ENCODE results near the gene FBRS.

Gene FBRS

DNA sequence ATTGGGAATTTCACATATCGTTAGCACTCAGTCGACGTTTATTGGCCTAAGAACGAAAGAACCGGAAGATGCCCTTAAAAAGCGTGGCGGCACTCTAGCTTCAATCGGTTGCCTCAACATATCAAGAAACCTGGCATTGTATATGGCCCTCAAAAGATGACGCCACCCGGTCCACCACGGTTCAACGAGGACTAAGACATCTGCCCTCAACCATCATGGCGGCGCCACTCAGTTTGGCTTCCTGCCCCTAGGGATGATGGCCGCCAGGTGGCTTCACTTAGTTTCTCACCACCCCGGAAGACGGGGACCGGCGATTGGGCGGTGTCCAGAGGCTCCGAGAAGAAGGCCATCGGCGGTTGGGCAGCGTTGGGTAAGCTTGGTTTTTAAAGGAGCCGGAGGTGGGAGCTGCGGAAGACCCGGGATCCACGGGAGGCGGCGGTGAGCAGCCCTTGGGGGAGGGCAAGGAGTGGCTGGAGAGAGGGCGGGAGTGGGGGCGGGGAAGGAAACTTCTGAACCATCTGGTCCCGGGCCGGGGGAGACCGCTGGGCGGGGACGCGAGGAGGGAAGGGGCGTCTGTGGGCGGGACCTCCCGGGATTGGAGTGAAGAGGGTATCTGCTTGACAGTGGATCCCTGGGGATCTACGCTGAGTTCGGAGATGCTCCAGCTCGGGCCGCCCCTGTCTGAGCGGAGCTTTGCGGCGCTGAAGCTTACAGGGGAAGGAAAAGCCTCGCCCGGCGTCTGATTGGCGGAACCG, 7.7 kb upstream of the FBRS start, which contains the start of gene PRR14:
Gene PRR14 (plus strand): TSS at position 592 of the 755 bp plus-strand sequence. CDS start 686 bp downstream, outside the sequence.
- peak within 1 kb of the TSS; percentile 98 for H3K27ac ChIP-seq
- H3K36me3 ChIP-seq = peaks cover 28% of the 10 kb centered on the region
- peak within 1 kb of the TSS; percentile 71 for H3K4me3 ChIP-seq (ENCODE audit: low read depth, low read length)
- peaks cover 2% of the 10 kb centered on the region for H3K9me3 ChIP-seq (ENCODE audit: severe bottlenecking)
- no peaks in the 10 kb centered on the region for H3K27me3 ChIP-seq (ENCODE audit: insufficient read depth, low read depth, severe bottlenecking)
- TF ChIP-seq, protein P1, sequence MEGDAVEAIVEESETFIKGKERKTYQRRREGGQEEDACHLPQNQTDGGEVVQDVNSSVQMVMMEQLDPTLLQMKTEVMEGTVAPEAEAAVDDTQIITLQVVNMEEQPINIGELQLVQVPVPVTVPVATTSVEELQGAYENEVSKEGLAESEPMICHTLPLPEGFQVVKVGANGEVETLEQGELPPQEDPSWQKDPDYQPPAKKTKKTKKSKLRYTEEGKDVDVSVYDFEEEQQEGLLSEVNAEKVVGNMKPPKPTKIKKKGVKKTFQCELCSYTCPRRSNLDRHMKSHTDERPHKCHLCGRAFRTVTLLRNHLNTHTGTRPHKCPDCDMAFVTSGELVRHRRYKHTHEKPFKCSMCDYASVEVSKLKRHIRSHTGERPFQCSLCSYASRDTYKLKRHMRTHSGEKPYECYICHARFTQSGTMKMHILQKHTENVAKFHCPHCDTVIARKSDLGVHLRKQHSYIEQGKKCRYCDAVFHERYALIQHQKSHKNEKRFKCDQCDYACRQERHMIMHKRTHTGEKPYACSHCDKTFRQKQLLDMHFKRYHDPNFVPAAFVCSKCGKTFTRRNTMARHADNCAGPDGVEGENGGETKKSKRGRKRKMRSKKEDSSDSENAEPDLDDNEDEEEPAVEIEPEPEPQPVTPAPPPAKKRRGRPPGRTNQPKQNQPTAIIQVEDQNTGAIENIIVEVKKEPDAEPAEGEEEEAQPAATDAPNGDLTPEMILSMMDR (IDR thresholded peaks at IDR 0.05; ENCODE audit: low read depth, low read length) = no peak
- DNase-seq = peak; percentile 99

DNA sequence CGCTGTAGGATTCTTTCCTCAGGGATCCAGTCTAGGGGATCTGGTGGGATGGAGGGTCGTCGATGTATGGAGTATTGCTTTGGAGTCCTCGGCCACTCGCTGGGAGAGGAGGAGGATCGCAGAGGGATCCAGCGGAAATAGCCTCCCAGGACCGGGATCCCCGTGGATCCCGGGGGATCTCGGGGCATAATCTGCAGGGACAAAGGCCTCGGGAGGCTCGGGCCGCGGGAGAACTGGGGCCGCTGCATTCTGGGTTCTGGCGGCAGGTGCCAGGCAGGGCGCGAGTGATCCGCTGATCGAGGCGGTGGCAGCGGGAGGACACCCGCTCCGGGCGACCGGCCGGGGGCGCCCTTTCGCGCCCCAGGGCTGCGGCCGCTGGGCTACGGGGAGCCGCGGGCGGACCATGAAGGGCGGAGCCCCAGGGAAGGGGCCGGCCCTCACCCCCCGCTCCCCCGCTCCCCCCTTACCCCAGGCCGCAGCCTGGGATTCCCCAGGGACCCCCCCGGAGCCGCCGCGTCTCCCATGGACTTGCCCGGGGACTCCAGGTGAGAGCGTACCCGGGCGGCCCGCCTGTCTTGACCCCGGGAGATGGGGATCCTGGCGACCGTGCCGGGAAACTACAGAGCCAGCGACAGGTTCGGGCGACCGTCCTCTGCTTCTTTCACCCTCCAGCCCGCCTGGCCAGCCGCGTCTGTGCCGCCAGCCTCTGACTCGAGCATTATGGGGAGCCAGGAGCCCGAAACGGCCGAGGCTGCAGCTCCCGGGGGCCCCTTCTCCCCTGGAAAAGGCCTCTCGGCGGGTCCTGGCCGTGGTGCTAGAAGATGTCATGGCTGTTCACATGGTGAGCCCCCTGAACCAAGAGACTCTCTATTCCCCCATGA, 6.9 kb upstream of the FBRS start:
- peak overlapping the region; percentile 98 for H3K27ac ChIP-seq
- peaks cover 2% of the 10 kb centered on the region for H3K9me3 ChIP-seq (ENCODE audit: severe bottlenecking)
- DNase-seq = peak; percentile 74
- TF ChIP-seq, protein P1 (IDR thresholded peaks at IDR 0.05; ENCODE audit: low read depth, low read length) = peak; percentile 77
- H3K27me3 ChIP-seq (ENCODE audit: insufficient read depth, low read depth, severe bottlenecking) = no peaks in the 10 kb centered on the region
- H3K4me3 ChIP-seq (ENCODE audit: low read depth, low read length) = peak overlapping the region; percentile 71
- peaks cover 36% of the 10 kb centered on the region for H3K36me3 ChIP-seq

DNA sequence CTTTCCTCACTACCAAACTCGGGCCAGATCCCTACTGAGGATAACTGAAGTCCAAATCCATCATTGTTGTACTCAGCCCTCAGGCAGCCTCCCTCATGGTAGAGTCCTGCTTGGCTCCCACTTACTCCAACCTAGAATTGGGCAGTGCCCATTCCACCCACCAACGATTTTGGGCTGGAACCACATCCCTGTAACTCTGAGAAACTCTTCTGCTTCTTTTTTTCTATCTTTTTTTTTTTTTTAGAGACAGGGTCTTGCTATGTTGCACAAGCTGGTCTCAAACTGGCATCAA, 6.3 kb upstream of the FBRS start:
- H3K27me3 ChIP-seq (ENCODE audit: insufficient read depth, low read depth, severe bottlenecking) = no peaks in the 10 kb centered on the region
- DNase-seq = no peak
- peak overlapping the region; percentile 71 for H3K4me3 ChIP-seq (ENCODE audit: low read depth, low read length)
- TF ChIP-seq, protein P1 (IDR thresholded peaks at IDR 0.05; ENCODE audit: low read depth, low read length) = no peak
- H3K9me3 ChIP-seq (ENCODE audit: severe bottlenecking) = peaks cover 2% of the 10 kb centered on the region
- peak overlapping the region; percentile 98 for H3K27ac ChIP-seq
- peaks cover 42% of the 10 kb centered on the region for H3K36me3 ChIP-seq

DNA sequence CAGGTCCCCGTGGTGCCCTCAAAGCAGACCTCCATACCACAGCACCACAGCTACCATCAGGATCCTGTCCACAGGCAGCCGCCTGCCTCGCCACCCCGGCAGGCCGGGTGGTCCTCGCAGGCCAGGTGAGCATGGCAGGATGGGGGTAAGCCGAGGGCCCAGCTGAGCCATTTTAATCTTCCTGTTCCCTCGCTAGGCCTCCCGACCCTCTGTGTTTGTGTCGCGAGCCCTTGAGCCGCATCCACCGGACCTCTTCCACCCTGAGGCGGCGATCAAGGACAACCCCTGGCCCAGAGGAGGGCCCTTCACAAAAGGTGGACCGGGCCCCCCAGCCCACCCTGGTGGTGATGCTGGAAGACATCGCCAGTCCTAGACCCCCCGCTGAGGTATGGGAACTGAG, 5.5 kb upstream of the FBRS start:
- Histone ChIP-seq H3K4me3 (ENCODE audit: low read depth, low read length) (no peak overlapping the region), H3K9me3 (ENCODE audit: severe bottlenecking) (peaks cover 2% of the 10 kb centered on the region), H3K27me3 (ENCODE audit: insufficient read depth, low read depth, severe bottlenecking) (no peaks in the 10 kb centered on the region), H3K36me3 (peaks cover 45% of the 10 kb centered on the region), H3K27ac (no peak overlapping the region)
- TF ChIP-seq, protein P1 (IDR thresholded peaks at IDR 0.05; ENCODE audit: low read depth, low read length) = no peak
- DNase-seq = no peak

DNA sequence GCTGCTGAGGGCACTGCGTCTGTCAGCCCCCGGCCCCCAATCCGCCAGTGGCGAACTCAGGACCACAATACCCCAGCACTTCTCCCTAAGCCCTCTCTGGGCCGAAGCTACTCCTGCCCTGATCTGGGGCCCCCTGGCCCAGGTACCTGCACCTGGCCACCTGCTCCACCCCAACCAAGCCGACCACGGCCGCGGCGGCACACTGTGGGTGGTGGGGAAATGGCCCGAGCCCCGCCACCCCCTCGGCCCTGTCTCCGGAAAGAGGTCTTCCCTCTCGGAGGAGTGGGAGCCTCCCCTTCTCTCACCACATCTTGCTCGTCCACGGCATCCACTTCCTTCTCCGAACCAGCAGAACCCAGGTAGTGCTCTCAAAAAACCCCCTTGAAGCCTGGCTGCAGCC, 3.4 kb upstream of the FBRS start:
- TF ChIP-seq, protein P1 (IDR thresholded peaks at IDR 0.05; ENCODE audit: low read depth, low read length) = no peak
- H3K27ac ChIP-seq = no peak overlapping the region
- H3K27me3 ChIP-seq (ENCODE audit: insufficient read depth, low read depth, severe bottlenecking) = no peaks in the 10 kb centered on the region
- DNase-seq = no peak
- H3K4me3 ChIP-seq (ENCODE audit: low read depth, low read length) = no peak overlapping the region
- H3K9me3 ChIP-seq (ENCODE audit: severe bottlenecking) = no peaks in the 10 kb centered on the region
- H3K36me3 ChIP-seq = peaks cover 45% of the 10 kb centered on the region
